Measurements from ENCODE around the gene GRK6. TPM values are rescaled to one million over a fixed set of nuclear protein-coding genes. Genes with fewer than 3 reads are reported as not detected.

The GRK6 gene
- total RNA-seq, 1 donor, result 19.2 TPM

- Histone ChIP-seq H4K20me1 (ENCODE audit: insufficient read depth, low read length) (peaks cover 79% of the 10 kb centered on the region), H2AFZ (ENCODE audit: low read length) (no peak overlapping the region)
Measured at GRCh38 chr5:177453852-177454396, 27.4 kb downstream of the GRK6 start.

GRCh38 chr5:177454397-177455035, 28.0 kb downstream of the GRK6 start:
- peak; percentile 76 for TF ChIP-seq CTCF (IDR thresholded peaks at IDR 0.05; ENCODE audit: extremely low read depth, low read depth, low read length)
- H4K20me1 ChIP-seq (ENCODE audit: insufficient read depth, low read length), result peaks cover 78% of the 10 kb centered on the region
- H3K4me3 ChIP-seq (ENCODE audit: insufficient read depth, low read length), result peak overlapping the region; percentile 66
- H3K27me3 ChIP-seq (ENCODE audit: insufficient read depth, low read length), result no peaks in the 10 kb centered on the region
- peaks cover 19% of the 10 kb centered on the region for H3K4me1 ChIP-seq (ENCODE audit: insufficient read depth, low read length)
- H3K27ac ChIP-seq (ENCODE audit: low read depth, low read length), result peak overlapping the region; percentile 51
- peak overlapping the region; percentile 29 for H2AFZ ChIP-seq (ENCODE audit: low read length)
- H3K9me3 ChIP-seq (ENCODE audit: low read depth, low read length), result no peaks in the 10 kb centered on the region
- H3K36me3 ChIP-seq (ENCODE audit: insufficient read depth, low read length), result peaks cover 28% of the 10 kb centered on the region
- peak; percentile 100 for DNase-seq (ENCODE audit: insufficient read length, low spot score, missing footprints)
- peaks cover 10% of the 10 kb centered on the region for H3K79me2 ChIP-seq (ENCODE audit: insufficient read depth, low read length)
- peak overlapping the region; percentile 84 for H3K4me2 ChIP-seq (ENCODE audit: insufficient read depth, low read length)

More at GRCh38 chr5:177453852-177454396, 27.4 kb downstream of the GRK6 start:
- DNase-seq (ENCODE audit: insufficient read length, low spot score, missing footprints), result no peak
- Histone ChIP-seq H3K4me1 (ENCODE audit: insufficient read depth, low read length) (peaks cover 19% of the 10 kb centered on the region), H3K4me3 (ENCODE audit: insufficient read depth, low read length) (peak overlapping the region; percentile 66), H3K27me3 (ENCODE audit: insufficient read depth, low read length) (no peaks in the 10 kb centered on the region), H3K9me3 (ENCODE audit: low read depth, low read length) (no peaks in the 10 kb centered on the region), H3K27ac (ENCODE audit: low read depth, low read length) (no peak overlapping the region), H3K79me2 (ENCODE audit: insufficient read depth, low read length) (peaks cover 15% of the 10 kb centered on the region), H3K4me2 (ENCODE audit: insufficient read depth, low read length) (peak overlapping the region; percentile 84), H3K36me3 (ENCODE audit: insufficient read depth, low read length) (peaks cover 28% of the 10 kb centered on the region)
- TF ChIP-seq CTCF (IDR thresholded peaks at IDR 0.05; ENCODE audit: extremely low read depth, low read depth, low read length), result no peak

- Histone ChIP-seq H3K27me3 (ENCODE audit: insufficient read depth, low read length) (no peaks in the 10 kb centered on the region), H3K4me2 (ENCODE audit: insufficient read depth, low read length) (peak overlapping the region; percentile 84), H3K79me2 (ENCODE audit: insufficient read depth, low read length) (peaks cover 4% of the 10 kb centered on the region), H3K9me3 (ENCODE audit: low read depth, low read length) (no peaks in the 10 kb centered on the region), H3K4me3 (ENCODE audit: insufficient read depth, low read length) (peak overlapping the region; percentile 66), H3K36me3 (ENCODE audit: insufficient read depth, low read length) (peaks cover 33% of the 10 kb centered on the region), H2AFZ (ENCODE audit: low read length) (peak overlapping the region; percentile 29), H3K4me1 (ENCODE audit: insufficient read depth, low read length) (peaks cover 19% of the 10 kb centered on the region), H4K20me1 (ENCODE audit: insufficient read depth, low read length) (peaks cover 76% of the 10 kb centered on the region), H3K27ac (ENCODE audit: low read depth, low read length) (peak overlapping the region; percentile 51)
- peak; percentile 96 for DNase-seq (ENCODE audit: insufficient read length, low spot score, missing footprints)
- peak; percentile 49 for TF ChIP-seq CTCF (IDR thresholded peaks at IDR 0.05; ENCODE audit: extremely low read depth, low read depth, low read length)
Measured at GRCh38 chr5:177455036-177455660, 28.7 kb downstream of the GRK6 start.

Measured in osteoblast (primary cell).